MM.1S (cell line): ENCODE results near the gene NAALADL2.

Source experiments
- DNase-seq: peaks from one replicate; pipeline ENCODE4 v3.0.0-alpha.2; 2015
- H2AFZ ChIP-seq: fragments of 300-600 bp; sonication (generic); 2 replicates; pipeline ENCODE4 v1.6.0; 2016; ENCODE audit warnings: antibody characterized with exemption, low read length
- H3F3A ChIP-seq: fragments of 300-600 bp; sonication (generic); 2 replicates; pipeline ENCODE4 v1.6.1; 2016; ENCODE audit warnings: mild to moderate bottlenecking, antibody characterized with exemption, low read length, moderate library complexity, mixed read lengths; ENCODE audit not compliant: insufficient read depth
- H3K27ac ChIP-seq: fragments of 300-600 bp; sonication (generic); 2 replicates; pipeline ENCODE4 v1.5.1; 2016; ENCODE audit warnings: mild to moderate bottlenecking, low read length
- H3K27me3 ChIP-seq: fragments of 300-600 bp; sonication (generic); replicated peaks from 2 replicates; pipeline ENCODE4 v1.6.0; 2016; ENCODE audit warnings: low read length; ENCODE audit not compliant: insufficient read depth
- H3K36me3 ChIP-seq: fragments of 300-600 bp; sonication (generic); replicated peaks from 2 replicates; pipeline ENCODE4 v1.6.1; 2016; ENCODE audit warnings: mild to moderate bottlenecking, low read length, mixed read lengths; ENCODE audit not compliant: insufficient read depth
- H3K4me1 ChIP-seq: fragments of 300-600 bp; sonication (generic); 2 replicates; pipeline ENCODE4 v1.6.1; 2016; ENCODE audit warnings: low read length, mixed read lengths
- H3K4me2 ChIP-seq: fragments of 300-600 bp; sonication (generic); 2 replicates; pipeline ENCODE4 v1.6.0; 2016; ENCODE audit warnings: low read depth, low read length
- H3K4me3 ChIP-seq: fragments of 300-600 bp; sonication (generic); 2 replicates; pipeline ENCODE4 v1.5.1; 2016; ENCODE audit warnings: low read length, mixed read lengths
- H3K79me2 ChIP-seq: fragments of 300-600 bp; sonication (generic); 2 replicates; pipeline ENCODE4 v1.6.1; 2016; ENCODE audit warnings: mixed run types, low read length, mixed read lengths
- H3K9ac ChIP-seq: fragments of 300-600 bp; sonication (generic); 2 replicates; pipeline ENCODE4 v1.6.1; 2016; ENCODE audit warnings: low read length, mixed read lengths
- H3K9me2 ChIP-seq: fragments of 300-600 bp; sonication (generic); replicated peaks from 2 replicates; pipeline ENCODE4 v1.6.1; 2016; ENCODE audit warnings: mild to moderate bottlenecking, low read length, mixed read lengths; ENCODE audit not compliant: insufficient read depth
- H3K9me3 ChIP-seq: fragments of 300-600 bp; sonication (generic); replicated peaks from 2 replicates; pipeline ENCODE4 v1.6.1; 2016; ENCODE audit warnings: mild to moderate bottlenecking, low read length, mixed read lengths; ENCODE audit not compliant: insufficient read depth
- H4K20me1 ChIP-seq: fragments of 300-600 bp; sonication (generic); 2 replicates; pipeline ENCODE4 v1.6.1; 2016; ENCODE audit warnings: mild to moderate bottlenecking, low read length, moderate library complexity, mixed read lengths; ENCODE audit not compliant: insufficient read depth
- CTCF ChIP-seq: fragments of 300-600 bp; sonication (generic); IDR thresholded peaks from 2 replicates; pipeline ENCODE4 v1.5.1; 2016; ENCODE audit warnings: antibody characterized with exemption, low read length, mixed read lengths
- EZH2 ChIP-seq: fragments of 300-600 bp; sonication (generic); optimal IDR thresholded peaks from 2 replicates; pipeline ENCODE3; 2017; ENCODE audit warnings: low read depth, mild to moderate bottlenecking, antibody characterized with exemption, low read length, mixed read lengths
- EZH2phosphoT487 ChIP-seq: fragments of 300-600 bp; sonication (generic); IDR thresholded peaks from 2 replicates; pipeline ENCODE4 v1.6.1; 2018; ENCODE audit warnings: antibody characterized with exemption, low read length

The NAALADL2 gene

DNA sequence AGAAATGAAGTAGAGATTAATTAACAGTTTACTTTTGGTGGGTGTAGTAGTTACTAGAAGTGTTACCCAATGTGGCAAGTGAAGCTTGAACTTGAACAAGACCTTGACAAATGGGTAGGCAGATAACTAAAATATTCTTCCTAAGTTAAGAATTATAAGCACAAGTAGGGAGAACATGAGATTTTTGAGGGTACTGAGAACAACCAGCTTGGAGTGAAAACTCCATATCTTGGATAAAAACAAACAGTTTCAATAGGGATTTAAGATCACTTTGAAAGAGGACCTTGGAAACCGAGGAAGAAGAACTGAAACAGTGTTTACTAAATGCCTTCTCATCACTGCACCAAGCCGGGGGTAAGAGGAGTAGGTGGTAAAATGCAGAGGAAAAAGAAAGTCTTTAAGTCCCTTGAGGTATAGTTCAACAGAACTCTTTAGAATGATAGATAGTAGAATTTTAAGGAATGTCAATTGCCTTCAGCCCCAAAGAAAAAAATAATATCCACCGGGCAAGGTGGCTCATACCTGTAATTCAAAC is 496.7 kb downstream of the NAALADL2 start:
- no peak overlapping the region for H3K4me2 ChIP-seq

DNA sequence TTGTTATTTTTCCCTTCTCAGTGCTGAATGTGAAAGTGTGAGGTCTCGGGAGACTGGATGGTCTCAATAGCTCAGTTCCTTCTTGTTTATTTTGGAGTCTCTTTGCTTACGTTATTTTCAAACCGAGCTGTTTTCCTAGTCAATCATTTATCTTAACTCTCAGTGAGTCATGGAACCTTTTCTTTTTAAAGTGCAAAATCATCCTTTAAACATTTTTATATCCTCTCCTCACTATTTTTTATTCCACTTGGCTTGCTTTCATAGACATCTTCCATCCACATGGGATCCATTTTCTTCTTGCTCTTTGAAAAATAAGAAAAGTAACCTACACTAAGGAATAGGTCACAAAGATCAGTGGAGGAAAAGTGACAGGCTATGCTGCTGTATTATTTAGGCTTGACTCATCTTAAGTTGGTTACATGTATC is 497.8 kb downstream of the NAALADL2 start:
- Histone ChIP-seq H2AFZ (no peak overlapping the region), H3K4me3 (no peak overlapping the region), H3F3A (no peaks in the 10 kb centered on the region), H3K4me1 (peaks cover 15% of the 10 kb centered on the region), H3K27ac (no peak overlapping the region), H4K20me1 (no peaks in the 10 kb centered on the region), H3K27me3 (no peaks in the 10 kb centered on the region), H3K4me2 (no peak overlapping the region), H3K36me3 (no peaks in the 10 kb centered on the region), H3K9me2 (no peaks in the 10 kb centered on the region), H3K9me3 (no peaks in the 10 kb centered on the region), H3K9ac (no peak overlapping the region), H3K79me2 (no peaks in the 10 kb centered on the region)
- no peak for TF ChIP-seq CTCF
- TF ChIP-seq EZH2: no peak
- no peak for TF ChIP-seq EZH2phosphoT487
- no peak for DNase-seq

More for the DNA sequence above, 496.7 kb downstream of the NAALADL2 start:
- no peaks in the 10 kb centered on the region for H3K27me3 ChIP-seq
- no peak for DNase-seq
- H3F3A ChIP-seq: no peaks in the 10 kb centered on the region
- H4K20me1 ChIP-seq: no peaks in the 10 kb centered on the region
- H3K36me3 ChIP-seq: no peaks in the 10 kb centered on the region
- H3K4me3 ChIP-seq: no peak overlapping the region
- 0 out of 2 replicates have a peak overlapping the region, but pooled peaks have one; percentile 14 for H2AFZ ChIP-seq
- TF ChIP-seq EZH2 (no peak), CTCF (no peak), EZH2phosphoT487 (no peak)
- no peaks in the 10 kb centered on the region for H3K9me3 ChIP-seq
- peaks cover 20% of the 10 kb centered on the region for H3K4me1 ChIP-seq
- no peaks in the 10 kb centered on the region for H3K9me2 ChIP-seq
- no peaks in the 10 kb centered on the region for H3K79me2 ChIP-seq
- H3K9ac ChIP-seq: no peak overlapping the region
- H3K27ac ChIP-seq: no peak overlapping the region; the same call in 1 of the 2 replicates

DNA sequence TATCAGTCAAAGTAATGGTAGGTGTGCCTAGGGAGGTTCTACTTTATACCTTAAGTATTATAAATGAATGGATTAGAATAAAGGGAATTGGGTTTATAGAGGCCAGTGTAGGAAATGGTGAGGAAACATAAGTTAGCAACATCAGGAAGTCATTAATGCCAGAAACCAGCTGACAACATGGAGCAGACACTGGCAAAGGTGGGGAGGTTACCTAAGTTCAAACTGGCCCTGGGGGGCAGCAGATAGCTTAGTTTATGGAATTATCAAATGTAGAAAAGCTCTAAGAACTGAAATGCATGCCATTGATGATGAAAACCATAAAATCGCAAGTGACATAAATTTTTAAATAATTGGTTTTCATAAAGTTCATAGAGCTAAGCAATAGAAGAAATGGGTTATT is 498.6 kb downstream of the NAALADL2 start:
- Histone ChIP-seq H3K79me2 (no peaks in the 10 kb centered on the region), H3K27ac (no peak overlapping the region), H3K27me3 (no peaks in the 10 kb centered on the region), H3K9me2 (no peaks in the 10 kb centered on the region), H3K9ac (no peak overlapping the region), H3K4me2 (no peak overlapping the region), H3K9me3 (no peaks in the 10 kb centered on the region), H2AFZ (no peak overlapping the region), H3K36me3 (no peaks in the 10 kb centered on the region), H3K4me3 (no peak overlapping the region), H4K20me1 (no peaks in the 10 kb centered on the region), H3F3A (no peaks in the 10 kb centered on the region), H3K4me1 (peaks cover 7% of the 10 kb centered on the region)
- TF ChIP-seq EZH2phosphoT487: no peak
- TF ChIP-seq EZH2: no peak
- TF ChIP-seq CTCF: no peak; the same call in 1 of the 2 replicates
- no peak for DNase-seq
